Activated naive CD8-positive, alpha-beta T cell (primary cell): Measurements from ENCODE around the gene SULT4A1.

Experiments
- H3K27ac Mint-ChIP-seq: one replicate; pipeline ENCODE4 v1.8.0; 2021; ENCODE audit warnings: mixed read lengths
- H3K27me3 Mint-ChIP-seq: one replicate; pipeline ENCODE4 v1.8.0; 2021; ENCODE audit warnings: mixed read lengths
- H3K36me3 Mint-ChIP-seq: one replicate; pipeline ENCODE4 v1.8.0; 2021; ENCODE audit warnings: mixed read lengths
- H3K4me1 Mint-ChIP-seq: one replicate; pipeline ENCODE4 v1.8.0; 2021; ENCODE audit warnings: low read depth, mixed read lengths
- H3K4me3 Mint-ChIP-seq: one replicate; pipeline ENCODE4 v1.8.0; 2021; ENCODE audit warnings: mild to moderate bottlenecking, mixed read lengths
- H3K9me3 Mint-ChIP-seq: one replicate; pipeline ENCODE4 v1.8.0; 2021; ENCODE audit warnings: low read depth, mixed read lengths

SULT4A1 gene

GRCh38 chr22:43802897-43803495 lies 59.3 kb downstream of the SULT4A1 start:
- Mint-ChIP-seq H3K27ac (no peak overlapping the region), H3K36me3 (peaks cover 8% of the 10 kb centered on the region), H3K4me1 (no peaks in the 10 kb centered on the region), H3K9me3 (peaks cover 11% of the 10 kb centered on the region), H3K27me3 (peaks cover 19% of the 10 kb centered on the region), H3K4me3 (no peak overlapping the region)

DNA sequence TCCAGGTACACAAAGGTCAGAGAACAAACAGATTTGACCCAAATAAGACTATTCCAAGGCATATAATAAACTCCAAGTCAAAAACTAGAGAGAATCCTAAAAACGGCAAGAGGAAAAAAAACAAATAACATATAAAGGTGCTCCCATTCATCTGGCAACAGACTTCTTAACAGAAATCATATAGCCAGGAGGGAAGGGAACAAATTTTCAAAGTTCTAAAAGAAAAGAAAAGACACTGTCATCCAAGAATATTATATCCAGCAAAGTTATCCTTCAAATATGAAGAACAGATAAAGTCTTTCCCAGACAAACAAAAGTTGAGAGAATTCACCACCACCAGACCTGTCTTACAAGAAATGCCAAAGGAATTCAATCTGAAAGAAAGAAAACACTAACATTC lies 61.3 kb downstream of the SULT4A1 start:
- no peaks in the 10 kb centered on the region for H3K4me1 Mint-ChIP-seq
- H3K4me3 Mint-ChIP-seq, result no peak overlapping the region
- H3K27me3 Mint-ChIP-seq, result peaks cover 17% of the 10 kb centered on the region
- H3K9me3 Mint-ChIP-seq, result peaks cover 11% of the 10 kb centered on the region
- peaks cover 8% of the 10 kb centered on the region for H3K36me3 Mint-ChIP-seq
- no peak overlapping the region for H3K27ac Mint-ChIP-seq

GRCh38 chr22:43798492-43798891 lies 63.8 kb downstream of the SULT4A1 start:
- H3K9me3 Mint-ChIP-seq, result peaks cover 11% of the 10 kb centered on the region
- no peak overlapping the region for H3K4me3 Mint-ChIP-seq
- H3K4me1 Mint-ChIP-seq, result no peaks in the 10 kb centered on the region
- H3K27ac Mint-ChIP-seq, result no peak overlapping the region
- peaks cover 17% of the 10 kb centered on the region for H3K27me3 Mint-ChIP-seq
- peaks cover 8% of the 10 kb centered on the region for H3K36me3 Mint-ChIP-seq

- no peaks in the 10 kb centered on the region for H3K4me1 Mint-ChIP-seq
- H3K36me3 Mint-ChIP-seq, result peaks cover 8% of the 10 kb centered on the region
- H3K27ac Mint-ChIP-seq, result no peak overlapping the region
- peaks cover 7% of the 10 kb centered on the region for H3K9me3 Mint-ChIP-seq
- peaks cover 11% of the 10 kb centered on the region for H3K27me3 Mint-ChIP-seq
- H3K4me3 Mint-ChIP-seq, result no peak overlapping the region
Measured at GRCh38 chr22:43796567-43796966, 65.7 kb downstream of the SULT4A1 start.

DNA sequence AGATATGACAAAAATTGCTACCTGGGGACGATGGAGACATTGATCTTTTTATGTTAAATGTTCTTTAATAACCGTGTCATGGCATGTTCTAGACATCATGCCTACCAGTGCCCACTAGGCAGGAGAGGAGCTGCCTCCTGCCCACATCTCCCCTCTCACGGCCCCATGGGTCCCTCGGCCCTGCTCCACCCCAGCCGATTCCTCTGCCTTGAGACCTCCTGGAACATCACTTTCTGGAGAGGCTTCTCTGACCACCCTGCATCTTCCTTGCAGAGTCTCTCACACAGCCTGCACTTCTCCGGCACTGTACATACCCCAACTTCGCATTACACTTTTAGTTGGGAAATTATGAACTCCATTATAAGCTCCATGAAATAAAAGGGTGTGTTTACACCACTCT lies 67.0 kb downstream of the SULT4A1 start:
- no peak overlapping the region for H3K4me3 Mint-ChIP-seq
- no peaks in the 10 kb centered on the region for H3K4me1 Mint-ChIP-seq
- H3K9me3 Mint-ChIP-seq, result peaks cover under 1% of the 10 kb centered on the region
- H3K36me3 Mint-ChIP-seq, result peaks cover under 1% of the 10 kb centered on the region
- H3K27ac Mint-ChIP-seq, result no peak overlapping the region
- peaks cover 4% of the 10 kb centered on the region for H3K27me3 Mint-ChIP-seq

GRCh38 chr22:43792905-43793304 lies 69.4 kb downstream of the SULT4A1 start:
- H3K4me1 Mint-ChIP-seq, result no peaks in the 10 kb centered on the region
- no peaks in the 10 kb centered on the region for H3K27me3 Mint-ChIP-seq
- H3K27ac Mint-ChIP-seq, result no peak overlapping the region
- H3K9me3 Mint-ChIP-seq, result no peaks in the 10 kb centered on the region
- no peak overlapping the region for H3K4me3 Mint-ChIP-seq
- H3K36me3 Mint-ChIP-seq, result no peaks in the 10 kb centered on the region

- Mint-ChIP-seq H3K4me3 (no peak overlapping the region), H3K27me3 (peaks cover 4% of the 10 kb centered on the region), H3K27ac (no peak overlapping the region), H3K9me3 (no peaks in the 10 kb centered on the region), H3K36me3 (no peaks in the 10 kb centered on the region), H3K4me1 (no peaks in the 10 kb centered on the region)
Measured at GRCh38 chr22:43789452-43789851, 72.9 kb downstream of the SULT4A1 start.

DNA sequence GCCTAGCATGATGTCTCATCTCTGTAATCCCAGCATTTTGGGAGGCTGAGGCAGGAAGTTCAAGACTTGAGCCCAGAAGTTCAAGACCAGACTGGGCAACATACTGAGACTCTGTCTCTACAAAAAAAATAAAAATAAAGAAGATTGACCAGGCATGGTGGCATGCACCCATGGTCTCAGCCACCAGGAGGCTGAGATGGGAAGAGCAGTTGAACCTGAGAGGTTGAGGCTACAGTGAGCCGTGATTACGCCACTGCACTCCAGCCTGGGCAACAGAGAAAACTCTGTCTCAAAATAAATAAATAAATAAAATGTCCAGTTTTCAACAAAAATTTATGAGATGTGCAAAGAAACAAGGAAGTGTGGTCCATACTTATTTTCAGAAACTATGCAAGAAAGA lies 78.5 kb downstream of the SULT4A1 start:
- Mint-ChIP-seq H3K27ac (no peak overlapping the region), H3K9me3 (no peaks in the 10 kb centered on the region), H3K36me3 (peaks cover 6% of the 10 kb centered on the region), H3K4me3 (no peak overlapping the region), H3K4me1 (no peaks in the 10 kb centered on the region), H3K27me3 (peaks cover 9% of the 10 kb centered on the region)

- Mint-ChIP-seq H3K27ac (no peak overlapping the region), H3K36me3 (peaks cover 6% of the 10 kb centered on the region), H3K4me3 (no peak overlapping the region), H3K27me3 (peaks cover 9% of the 10 kb centered on the region), H3K9me3 (no peaks in the 10 kb centered on the region), H3K4me1 (no peaks in the 10 kb centered on the region)
Measured at GRCh38 chr22:43782448-43782847, 79.9 kb downstream of the SULT4A1 start.

GRCh38 chr22:43777286-43777685 lies 85.0 kb downstream of the SULT4A1 start:
- H3K27ac Mint-ChIP-seq, result no peak overlapping the region
- peaks cover 3% of the 10 kb centered on the region for H3K27me3 Mint-ChIP-seq
- no peaks in the 10 kb centered on the region for H3K4me1 Mint-ChIP-seq
- no peaks in the 10 kb centered on the region for H3K9me3 Mint-ChIP-seq
- peaks cover 6% of the 10 kb centered on the region for H3K36me3 Mint-ChIP-seq
- H3K4me3 Mint-ChIP-seq, result no peak overlapping the region

GRCh38 chr22:43776081-43776670 lies 86.1 kb downstream of the SULT4A1 start:
- peaks cover 6% of the 10 kb centered on the region for H3K36me3 Mint-ChIP-seq
- H3K9me3 Mint-ChIP-seq, result no peaks in the 10 kb centered on the region
- no peak overlapping the region for H3K4me3 Mint-ChIP-seq
- no peaks in the 10 kb centered on the region for H3K27me3 Mint-ChIP-seq
- no peaks in the 10 kb centered on the region for H3K4me1 Mint-ChIP-seq
- H3K27ac Mint-ChIP-seq, result no peak overlapping the region
